SK-N-SH (cell line): Measurements from ENCODE around the gene PIP5K1B. TPM values are rescaled to one million over a fixed set of nuclear protein-coding genes. Genes with fewer than 3 reads are reported as not detected.

Experiments
- CTCF ChIA-PET: fragments of 300-600, 350-600 bp; formaldehyde crosslinking; extraction: SDS; loops from one replicate; lab custom pipeline; 2021; lab: Yijun Ruan, JAX
- POLR2A ChIA-PET: fragments of 350-600 bp; sonication (Branson Sonifier 250); formaldehyde crosslinking; extraction: SDS; loops from one replicate; lab custom pipeline; 2020; ENCODE audit warnings: antibody characterized with exemption, inconsistent platforms; lab: Yijun Ruan, JAX
- DNase-seq: peaks from one replicate; pipeline ENCODE4 v3.0.0; 2012
- H2AFZ ChIP-seq: fragments of 200-600 bp; sonication (generic); 2 replicates; pipeline ENCODE4 v1.8.1; 2016; ENCODE audit warnings: antibody characterized with exemption, mild to moderate bottlenecking, low read depth
- H3F3A ChIP-seq: fragments of 200-600 bp; sonication (generic); replicated peaks from 2 replicates; pipeline ENCODE3; 2016; ENCODE audit warnings: antibody characterized with exemption, mild to moderate bottlenecking; ENCODE audit not compliant: insufficient read depth
- H3K27ac ChIP-seq, 2 experiments: fragments of 200-500 bp in 1 of 2; fragments of 200-600 bp in 1 of 2; sonication (Bioruptor generic) in 1 of 2; sonication (generic), shearing (Covaris generic) in 1 of 2; 2 replicates each; pipeline versions ENCODE4 v1.5.1 to v1.6.1; 2014 to 2016; ENCODE audit warnings: low read depth in 2 of 2, inconsistent platforms in 1 of 2, low read length in 1 of 2, mild to moderate bottlenecking in 1 of 2, mixed read lengths in 1 of 2
- H3K27me3 ChIP-seq: fragments of 200-600 bp; sonication (generic), shearing (Covaris generic); 2 replicates; pipeline ENCODE4 v1.6.1; 2016; ENCODE audit warnings: mixed run types; ENCODE audit not compliant: insufficient read depth
- H3K36me3 ChIP-seq, 2 experiments: fragments of 200-500 bp in 1 of 2; fragments of 200-600 bp in 1 of 2; sonication (Bioruptor generic) in 1 of 2; sonication (generic) in 1 of 2; replicated peaks in 1 of 2; 2 replicates each; pipeline versions ENCODE3 to v1.5.1; 2014 to 2016; ENCODE audit warnings: low read length in 1 of 2, mild to moderate bottlenecking in 1 of 2; ENCODE audit not compliant: insufficient read depth in 2 of 2, control insufficient read depth in 1 of 2
- H3K4me1 ChIP-seq, 2 experiments: fragments of 200-500 bp in 1 of 2; fragments of 200-600 bp in 1 of 2; sonication (Bioruptor generic) in 1 of 2; sonication (generic), shearing (Covaris generic) in 1 of 2; 2 replicates each; pipeline versions ENCODE4 v1.5.1 to v1.6.1; 2014 to 2016; ENCODE audit warnings: low read depth in 1 of 2, low read length in 1 of 2, mixed run types in 1 of 2; ENCODE audit not compliant: insufficient read depth in 2 of 2, control insufficient read depth in 1 of 2
- H3K4me2 ChIP-seq: fragments of 200-600 bp; sonication (generic), shearing (Covaris generic); 2 replicates; pipeline ENCODE4 v1.6.1; 2017; ENCODE audit warnings: mixed run types
- H3K4me3 ChIP-seq, 2 experiments: fragments of 200-500 bp in 1 of 2; fragments of 200-600 bp in 1 of 2; sonication (Bioruptor generic) in 1 of 2; sonication (generic), shearing (Covaris generic) in 1 of 2; 2 replicates each; pipeline versions ENCODE4 v1.5.1 to v1.8.1; 2014 to 2016; ENCODE audit warnings: low read depth in 2 of 2, inconsistent platforms in 1 of 2, low read length in 1 of 2, mild to moderate bottlenecking in 1 of 2, mixed read lengths in 1 of 2, moderate library complexity in 1 of 2
- H3K79me2 ChIP-seq: fragments of 200-600 bp; sonication (generic); 2 replicates; pipeline ENCODE4 v1.8.1; 2017; ENCODE audit warnings: mild to moderate bottlenecking; ENCODE audit not compliant: insufficient read depth
- H3K9ac ChIP-seq: fragments of 200-600 bp; sonication (generic); 2 replicates; pipeline ENCODE4 v1.6.1; 2017; ENCODE audit warnings: mixed run types
- H3K9me2 ChIP-seq: fragments of 200-600 bp; sonication (generic); 2 replicates; pipeline ENCODE4 v1.6.1; 2017; ENCODE audit warnings: mixed run types
- H3K9me3 ChIP-seq: fragments of 200-600 bp; sonication (generic); 2 replicates; pipeline ENCODE4 v1.6.1; 2017; ENCODE audit warnings: mixed run types, mild to moderate bottlenecking, moderate library complexity
- H4K20me1 ChIP-seq: fragments of 200-600 bp; sonication (generic); 2 replicates; pipeline ENCODE4 v1.6.1; 2017; ENCODE audit warnings: mild to moderate bottlenecking, mixed run types; ENCODE audit not compliant: insufficient read depth
- CHD2 ChIP-seq: fragments of 150-350 bp; IDR thresholded peaks from 2 replicates; pipeline ENCODE4 v1.6.1; 2018; ENCODE audit warnings: low read length; ENCODE audit not compliant: partially characterized antibody
- CTCF ChIP-seq: fragments of 200-600 bp; sonication (generic); IDR thresholded peaks from 2 replicates; pipeline ENCODE4 v1.6.1; 2017; ENCODE audit warnings: antibody characterized with exemption, mild to moderate bottlenecking, moderate library complexity
- EZH2phosphoT487 ChIP-seq: fragments of 200-600 bp; sonication (generic); IDR thresholded peaks from 2 replicates; pipeline ENCODE4 v1.6.1; 2017; ENCODE audit warnings: low read depth, mixed run types, mild to moderate bottlenecking, antibody characterized with exemption, moderate library complexity, borderline replicate concordance
- FOSL2 ChIP-seq: IDR thresholded peaks from 2 replicates; pipeline ENCODE4 v1.4.0; 2012; ENCODE audit warnings: low read depth, mild to moderate bottlenecking, moderate library complexity, borderline replicate concordance
- FOXJ3 ChIP-seq: sonication (generic); formaldehyde crosslinking; IDR thresholded peaks from 2 replicates; pipeline ENCODE4 v1.5.1; 2020; ENCODE audit warnings: mild to moderate bottlenecking, missing genetic modification reagents
- FOXM1 ChIP-seq: IDR thresholded peaks from 2 replicates; pipeline ENCODE4 v1.4.0; 2012; ENCODE audit warnings: low read depth, mild to moderate bottlenecking
- GABPA ChIP-seq: IDR thresholded peaks from 2 replicates; pipeline ENCODE4 v1.4.0; 2012; ENCODE audit warnings: low read depth, mild to moderate bottlenecking
- GATA2 ChIP-seq: sonication (generic); formaldehyde crosslinking; IDR thresholded peaks from 2 replicates; pipeline ENCODE4 v1.5.0; 2020; ENCODE audit warnings: mild to moderate bottlenecking, missing genetic modification reagents
- JUND ChIP-seq: IDR thresholded peaks from 2 replicates; pipeline ENCODE4 v1.4.0; 2012
- MEF2A ChIP-seq: IDR thresholded peaks from 2 replicates; pipeline ENCODE4 v1.4.0; 2012; ENCODE audit warnings: low read depth, borderline replicate concordance
- MXI1 ChIP-seq: IDR thresholded peaks from 2 replicates; pipeline ENCODE4 v1.6.1; 2012; ENCODE audit warnings: mild to moderate bottlenecking, low read depth, low read length, improper control_type of control experiment
- POLR2AphosphoS5 ChIP-seq: IDR thresholded peaks from 2 replicates; pipeline ENCODE4 v1.6.1; 2012; ENCODE audit warnings: low read depth, low read length
- RAD21 ChIP-seq: IDR thresholded peaks from 2 replicates; pipeline ENCODE4 v1.6.1; 2012; ENCODE audit warnings: mild to moderate bottlenecking, low read length
- RCOR1 ChIP-seq: fragments of 150-350 bp; IDR thresholded peaks from 2 replicates; pipeline ENCODE4 v1.6.1; 2017; ENCODE audit warnings: antibody characterized with exemption, low read length
- RFX5 ChIP-seq: IDR thresholded peaks from 2 replicates; pipeline ENCODE4 v1.6.1; 2012; ENCODE audit warnings: mild to moderate bottlenecking, improper control_type of control experiment, low read length
- RXRA ChIP-seq: IDR thresholded peaks from 2 replicates; pipeline ENCODE4 v1.4.0; 2012; ENCODE audit warnings: low read depth, mild to moderate bottlenecking, borderline replicate concordance
- TCF12 ChIP-seq: IDR thresholded peaks from 2 replicates; pipeline ENCODE4 v1.4.0; 2012
- TEAD4 ChIP-seq: IDR thresholded peaks from 2 replicates; pipeline ENCODE4 v1.4.0; 2012; ENCODE audit warnings: mild to moderate bottlenecking, borderline replicate concordance; ENCODE audit not compliant: insufficient read depth
- USF1 ChIP-seq: IDR thresholded peaks from 2 replicates; pipeline ENCODE4 v1.4.0; 2012; ENCODE audit warnings: low read depth, borderline replicate concordance
- USF2 ChIP-seq: fragments of 150-350 bp; IDR thresholded peaks from 2 replicates; pipeline ENCODE4 v1.6.1; 2017; ENCODE audit warnings: antibody characterized with exemption, low read length, low read depth, borderline replicate concordance
- YY1 ChIP-seq: IDR thresholded peaks from 2 replicates; pipeline ENCODE4 v1.4.0; 2012; ENCODE audit warnings: low read depth, mild to moderate bottlenecking
- WGBS: methylation state at CpG from one replicate; pipeline ENCODE4 v1.1.6; 2017; ENCODE audit warnings: low lambda C conversion rate; 5-methylcytosine and 5-hydroxymethylcytosine counted together
- polyA plus RNA-seq, 3 experiments: library from polyadenylated mRNA; depleted of rRNA; stranded (reverse); fragments of >200 nt; gene quantifications; 2 replicates each; pipeline ENCODE4 v1.2.3, GENCODE V29; 2012
- TF ChIP-seq, protein P1 (sequence below): IDR thresholded peaks from 2 replicates; pipeline ENCODE4 v1.4.0; 2012; ENCODE audit warnings: low read depth
- TF ChIP-seq, protein P2 (sequence below): IDR thresholded peaks from 2 replicates; pipeline ENCODE4; 2012

The PIP5K1B gene
- polyA plus RNA-seq, 1 of the 3 experiments (the other 2 are of a cell fraction), result not detected

- Histone ChIP-seq H2AFZ (no peak overlapping the region), H3K27ac (no peak overlapping the region), H3K9ac (no peak overlapping the region), H3K9me2 (no peaks in the 10 kb centered on the region)
- no peak for TF ChIP-seq EZH2phosphoT487
- TF ChIP-seq JUND, result no peak
- TF ChIP-seq, protein P1, sequence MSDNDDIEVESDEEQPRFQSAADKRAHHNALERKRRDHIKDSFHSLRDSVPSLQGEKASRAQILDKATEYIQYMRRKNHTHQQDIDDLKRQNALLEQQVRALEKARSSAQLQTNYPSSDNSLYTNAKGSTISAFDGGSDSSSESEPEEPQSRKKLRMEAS, result no peak
- TF ChIP-seq RFX5, result no peak
- TF ChIP-seq POLR2AphosphoS5, result no peak
- no peak for TF ChIP-seq MEF2A
- no peak for TF ChIP-seq FOXJ3 (CRISPR knock-in tag)
- TF ChIP-seq FOSL2, result no peak
- TF ChIP-seq FOXM1, result no peak
- TF ChIP-seq RAD21, result no peak
- TF ChIP-seq CHD2, result no peak
- no peak for TF ChIP-seq GABPA
- TF ChIP-seq TEAD4, result no peak
- TF ChIP-seq USF1, result no peak
- TF ChIP-seq MXI1, result no peak
- no peak for TF ChIP-seq RXRA
- TF ChIP-seq, all 33 proteins: peak for 0
- Histone ChIP-seq H4K20me1 (no peaks in the 10 kb centered on the region), H3K79me2 (no peaks in the 10 kb centered on the region), H3F3A (no peaks in the 10 kb centered on the region), H3K9me3 (no peaks in the 10 kb centered on the region), H3K4me2 (no peak overlapping the region), H3K4me3 (no peak overlapping the region), H3K4me1 (no peaks in the 10 kb centered on the region), H3K36me3 (no peaks in the 10 kb centered on the region), H3K27me3 (no peaks in the 10 kb centered on the region)
- 91% methylated on average over 3 of the region's 4 CpGs for whole genome bisulfite sequencing
- no peak for DNase-seq
- CTCF ChIA-PET, result interaction anchor here (0.7 to 14.2 kb wide), 6 partner anchors 12 to 137 kb away, joined by 3 to 241 read pairs (median 8); partner anchors contain the start of gene FXN
- POLR2A ChIA-PET, result no interaction called here
Observed at GRCh38 chr9:69056191-69056815, 351.3 kb downstream of the PIP5K1B start.

DNA sequence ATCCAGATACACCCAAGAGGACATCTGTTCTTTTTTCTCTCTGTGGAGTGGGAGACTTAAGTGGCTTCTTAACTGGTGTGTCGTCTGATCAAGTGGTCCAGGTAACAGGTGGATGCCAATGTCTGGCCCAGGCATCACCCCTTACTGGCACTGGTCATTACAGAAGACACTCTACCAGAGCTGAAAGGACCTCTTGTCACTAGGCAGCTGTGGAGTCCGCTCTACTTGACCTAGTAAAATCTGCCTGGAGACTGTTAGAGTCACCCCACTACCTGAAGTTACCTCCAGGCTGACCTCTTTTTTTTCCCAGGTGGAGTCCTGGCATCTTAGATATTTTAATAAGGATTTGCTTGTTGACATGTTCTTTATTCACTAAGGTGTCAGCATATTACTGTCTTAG, 353.1 kb downstream of the PIP5K1B start:
- 100% methylated on average over 2 of the region's 2 CpGs for WGBS
- CTCF ChIA-PET, result interaction anchor here (1.0 to 14.2 kb wide), 3 partner anchors 23 to 135 kb away, joined by 4 to 241 read pairs (median 5); partner anchors contain the start of gene FXN
- POLR2A ChIA-PET, result no interaction called here
- no peak for TF ChIP-seq CTCF
- TF ChIP-seq POLR2AphosphoS5, result no peak
- no peak for TF ChIP-seq USF2
- no peak for TF ChIP-seq JUND
- TF ChIP-seq RXRA, result no peak
- TF ChIP-seq GATA2 (CRISPR knock-in tag), result no peak
- TF ChIP-seq GABPA, result no peak
- TF ChIP-seq CHD2, result no peak
- TF ChIP-seq TCF12, result no peak
- TF ChIP-seq MEF2A, result no peak
- no peak for TF ChIP-seq YY1
- TF ChIP-seq RCOR1, result no peak
- TF ChIP-seq FOXJ3 (CRISPR knock-in tag), result no peak
- no peak for TF ChIP-seq USF1
- TF ChIP-seq, protein P2, sequence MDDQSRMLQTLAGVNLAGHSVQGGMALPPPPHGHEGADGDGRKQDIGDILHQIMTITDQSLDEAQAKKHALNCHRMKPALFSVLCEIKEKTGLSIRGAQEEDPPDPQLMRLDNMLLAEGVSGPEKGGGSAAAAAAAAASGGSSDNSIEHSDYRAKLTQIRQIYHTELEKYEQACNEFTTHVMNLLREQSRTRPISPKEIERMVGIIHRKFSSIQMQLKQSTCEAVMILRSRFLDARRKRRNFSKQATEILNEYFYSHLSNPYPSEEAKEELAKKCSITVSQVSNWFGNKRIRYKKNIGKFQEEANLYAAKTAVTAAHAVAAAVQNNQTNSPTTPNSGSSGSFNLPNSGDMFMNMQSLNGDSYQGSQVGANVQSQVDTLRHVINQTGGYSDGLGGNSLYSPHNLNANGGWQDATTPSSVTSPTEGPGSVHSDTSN, result no peak

More for the DNA sequence above, 353.1 kb downstream of the PIP5K1B start:
- no peak for DNase-seq
- no peaks in the 10 kb centered on the region for H3K79me2 ChIP-seq
- H3F3A ChIP-seq, result no peaks in the 10 kb centered on the region
- H3K9ac ChIP-seq, result no peak overlapping the region
- H3K36me3 ChIP-seq, result no peaks in the 10 kb centered on the region
- H3K4me1 ChIP-seq, result no peaks in the 10 kb centered on the region
- H3K4me2 ChIP-seq, result no peak overlapping the region
- H3K4me3 ChIP-seq, result no peak overlapping the region
- no peaks in the 10 kb centered on the region for H3K9me3 ChIP-seq
- H3K9me2 ChIP-seq, result no peaks in the 10 kb centered on the region
- H2AFZ ChIP-seq, result no peak overlapping the region
- no peaks in the 10 kb centered on the region for H4K20me1 ChIP-seq
- no peaks in the 10 kb centered on the region for H3K27me3 ChIP-seq
- no peak overlapping the region for H3K27ac ChIP-seq
